Esophagus squamous epithelium (tissue), 4 donors: Measurements from ENCODE around the gene ANGPTL8.

Experiments used
- POLR2A ChIP-seq, 4 donors: fragments of 450-650 bp; IDR thresholded peaks; one replicate each; pipeline ENCODE4 v1.6.1; 2017; ENCODE audit warnings: antibody characterized with exemption in 4 of 4, mild to moderate bottlenecking in 4 of 4, moderate library complexity in 3 of 4
- TF ChIP-seq, protein P1 (sequence below), 6 experiments: fragments of 450-650 bp in 4 of 6; fragments of 200-600 bp in 2 of 6; sonication (generic) in 2 of 6; IDR thresholded peaks; one replicate each; pipeline ENCODE4 v1.5.1; 2016 to 2019; ENCODE audit warnings: antibody characterized with exemption in 6 of 6, mild to moderate bottlenecking in 4 of 6, moderate library complexity in 4 of 6

DNA sequence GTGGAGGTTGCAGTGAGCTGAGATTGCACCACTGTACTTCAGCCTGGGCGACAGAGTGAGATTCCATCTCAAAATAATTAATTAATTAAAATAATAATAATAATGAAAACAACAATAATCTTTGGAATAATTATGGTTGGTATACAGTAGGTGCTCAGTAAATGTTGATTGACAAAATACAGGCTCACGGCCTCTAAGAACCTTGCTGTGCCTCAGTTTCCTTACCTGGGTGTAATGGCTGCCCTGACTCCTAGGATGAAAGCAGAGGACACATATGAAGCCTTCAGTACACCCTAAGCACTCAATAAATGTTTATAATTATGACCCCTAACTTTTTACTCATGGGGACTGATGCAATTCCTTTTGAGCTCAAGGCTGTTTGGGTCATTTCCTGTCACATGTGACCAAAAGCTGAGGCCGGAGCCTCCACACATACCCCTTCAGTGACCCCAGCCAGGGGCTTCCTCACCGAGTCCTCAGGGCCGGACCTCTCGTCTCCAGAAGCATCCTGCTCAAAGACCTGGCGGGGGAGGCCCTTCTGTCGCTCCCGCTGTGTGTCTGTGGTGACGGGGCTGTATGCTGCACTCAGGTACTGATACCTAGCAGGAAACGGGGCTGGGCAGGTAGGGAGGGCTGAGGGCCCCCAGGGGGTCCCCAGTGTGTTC lies 12.4 kb downstream of the ANGPTL8 start:
- TF ChIP-seq, protein P1, sequence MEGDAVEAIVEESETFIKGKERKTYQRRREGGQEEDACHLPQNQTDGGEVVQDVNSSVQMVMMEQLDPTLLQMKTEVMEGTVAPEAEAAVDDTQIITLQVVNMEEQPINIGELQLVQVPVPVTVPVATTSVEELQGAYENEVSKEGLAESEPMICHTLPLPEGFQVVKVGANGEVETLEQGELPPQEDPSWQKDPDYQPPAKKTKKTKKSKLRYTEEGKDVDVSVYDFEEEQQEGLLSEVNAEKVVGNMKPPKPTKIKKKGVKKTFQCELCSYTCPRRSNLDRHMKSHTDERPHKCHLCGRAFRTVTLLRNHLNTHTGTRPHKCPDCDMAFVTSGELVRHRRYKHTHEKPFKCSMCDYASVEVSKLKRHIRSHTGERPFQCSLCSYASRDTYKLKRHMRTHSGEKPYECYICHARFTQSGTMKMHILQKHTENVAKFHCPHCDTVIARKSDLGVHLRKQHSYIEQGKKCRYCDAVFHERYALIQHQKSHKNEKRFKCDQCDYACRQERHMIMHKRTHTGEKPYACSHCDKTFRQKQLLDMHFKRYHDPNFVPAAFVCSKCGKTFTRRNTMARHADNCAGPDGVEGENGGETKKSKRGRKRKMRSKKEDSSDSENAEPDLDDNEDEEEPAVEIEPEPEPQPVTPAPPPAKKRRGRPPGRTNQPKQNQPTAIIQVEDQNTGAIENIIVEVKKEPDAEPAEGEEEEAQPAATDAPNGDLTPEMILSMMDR (IDR thresholded peaks at IDR 0.05): no peak
- no peak for TF ChIP-seq POLR2A (IDR thresholded peaks at IDR 0.05)
